Esophagus squamous epithelium (tissue), 4 donors: ENCODE data around the gene NUDCD3.

Experiments
- CTCF ChIP-seq, 6 experiments: fragments of 450-650 bp in 4 of 6; fragments of 200-600 bp in 2 of 6; sonication (generic) in 2 of 6; IDR thresholded peaks; one replicate each; pipeline ENCODE4 v1.5.1; 2016 to 2019; ENCODE audit warnings: antibody characterized with exemption in 6 of 6, mild to moderate bottlenecking in 4 of 6, moderate library complexity in 4 of 6
- POLR2A ChIP-seq, 4 donors: fragments of 450-650 bp; IDR thresholded peaks; one replicate each; pipeline ENCODE4 v1.6.1; 2017; ENCODE audit warnings: antibody characterized with exemption in 4 of 4, mild to moderate bottlenecking in 4 of 4, moderate library complexity in 3 of 4

GRCh38 chr7:44393238-44394111 is 97.0 kb downstream of the NUDCD3 start:
- no peak for TF ChIP-seq POLR2A (IDR thresholded peaks at IDR 0.05)
- no peak for TF ChIP-seq CTCF (IDR thresholded peaks at IDR 0.05)
